Measurements from ENCODE around the gene PRR29.

DNA sequence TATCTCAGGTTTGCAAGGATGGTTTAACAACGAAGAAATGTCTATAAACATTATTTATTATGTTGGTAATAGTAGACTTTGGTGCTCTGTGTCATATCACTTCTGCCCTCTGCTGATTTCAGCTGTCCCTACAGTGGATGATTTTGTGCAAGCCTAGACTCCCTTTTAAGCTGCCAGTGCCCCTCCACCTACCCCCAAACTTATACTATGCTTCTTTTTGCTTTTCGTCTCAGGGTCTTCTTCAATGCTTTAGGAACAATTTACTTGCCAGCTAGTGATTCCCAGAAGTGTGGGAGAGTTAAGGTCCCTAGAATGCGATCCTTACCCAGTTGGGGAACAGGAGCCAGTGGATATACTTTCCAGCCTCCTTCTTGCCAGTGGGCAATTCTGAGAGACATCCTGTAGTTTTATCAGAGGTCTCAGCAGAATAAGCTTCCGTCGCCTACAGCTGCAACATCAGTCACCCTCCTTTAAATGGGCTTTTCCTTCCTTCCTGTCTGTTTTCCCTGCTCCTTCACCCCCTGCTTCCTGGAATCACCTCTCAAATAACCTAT, 18.2 kb downstream of the PRR29 start:
- TF ChIP-seq, protein P1, sequence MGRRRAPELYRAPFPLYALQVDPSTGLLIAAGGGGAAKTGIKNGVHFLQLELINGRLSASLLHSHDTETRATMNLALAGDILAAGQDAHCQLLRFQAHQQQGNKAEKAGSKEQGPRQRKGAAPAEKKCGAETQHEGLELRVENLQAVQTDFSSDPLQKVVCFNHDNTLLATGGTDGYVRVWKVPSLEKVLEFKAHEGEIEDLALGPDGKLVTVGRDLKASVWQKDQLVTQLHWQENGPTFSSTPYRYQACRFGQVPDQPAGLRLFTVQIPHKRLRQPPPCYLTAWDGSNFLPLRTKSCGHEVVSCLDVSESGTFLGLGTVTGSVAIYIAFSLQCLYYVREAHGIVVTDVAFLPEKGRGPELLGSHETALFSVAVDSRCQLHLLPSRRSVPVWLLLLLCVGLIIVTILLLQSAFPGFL (CRISPR knock-in tag; IDR thresholded peaks at IDR 0.05; ENCODE audit: borderline replicate concordance) = no peak
- no peak for TF ChIP-seq ZNF423 (CRISPR knock-in tag; IDR thresholded peaks at IDR 0.05)
- no peak for TF ChIP-seq E2F4 (CRISPR knock-in tag; IDR thresholded peaks at IDR 0.05; ENCODE audit: borderline replicate concordance, low read depth)
- no peak for TF ChIP-seq FOXK1 (CRISPR knock-in tag; IDR thresholded peaks at IDR 0.05)
- TF ChIP-seq KAT7 (CRISPR knock-in tag; IDR thresholded peaks at IDR 0.05; ENCODE audit: borderline replicate concordance) = no peak
- no peak for TF ChIP-seq NR1H2 (CRISPR knock-in tag; IDR thresholded peaks at IDR 0.05)
- no peak for TF ChIP-seq ETV6 (CRISPR knock-in tag; IDR thresholded peaks at IDR 0.05)
- no peak for TF ChIP-seq SMAD4 (CRISPR knock-in tag; IDR thresholded peaks at IDR 0.05)
- TF ChIP-seq TEAD4 (CRISPR knock-in tag; IDR thresholded peaks at IDR 0.05) = no peak
- no peak for TF ChIP-seq CTCF (IDR thresholded peaks at IDR 0.05)

Data from WTC11 (cell line).